NT2/D1 (cell line): ENCODE data around the gene AIDA.
"Not testable (repeated sequence)": the region's sequence is repeated elsewhere in the genome, so short reads cannot be mapped to it uniquely, and the experiment has no call there.

Experiments used
- DNase-seq: peaks from one replicate; pipeline ENCODE4 v3.0.0-alpha.2; 2011; ENCODE audit warnings: low read depth, low spot score
- H3K27me3 ChIP-seq: 2 replicates; pipeline ENCODE4 v1.6.0; 2011; ENCODE audit warnings: mild to moderate bottlenecking; ENCODE audit not compliant: insufficient read length, insufficient read depth
- H3K36me3 ChIP-seq: 2 replicates; pipeline ENCODE4 v1.6.1; 2011; ENCODE audit warnings: mild to moderate bottlenecking, low read length, mixed read lengths; ENCODE audit not compliant: insufficient read depth, insufficient read length
- H3K4me1 ChIP-seq: 2 replicates; pipeline ENCODE4 v1.5.1; 2011; ENCODE audit not compliant: insufficient read depth, insufficient read length
- H3K4me3 ChIP-seq: 2 replicates; pipeline ENCODE4 v1.5.1; 2011; ENCODE audit warnings: low read depth; ENCODE audit not compliant: insufficient read length
- H3K9ac ChIP-seq: 2 replicates; pipeline ENCODE4 v1.6.0; 2011; ENCODE audit warnings: low read depth; ENCODE audit not compliant: insufficient read length
- H3K9me3 ChIP-seq: 2 replicates; pipeline ENCODE4 v1.5.1; 2011; ENCODE audit warnings: mild to moderate bottlenecking, low read length; ENCODE audit not compliant: insufficient read depth
- SUZ12 ChIP-seq: IDR thresholded peaks from 2 replicates; pipeline ENCODE4 v1.6.1; 2011; ENCODE audit not compliant: insufficient read length, insufficient read depth; ENCODE audit errors: extremely low read depth
- YY1 ChIP-seq: IDR thresholded peaks from 2 replicates; pipeline ENCODE4 v1.6.1; 2011; ENCODE audit not compliant: insufficient read length, insufficient read depth
- ZNF274 ChIP-seq: IDR thresholded peaks from 2 replicates; pipeline ENCODE4 v1.6.1; 2011; ENCODE audit warnings: mild to moderate bottlenecking, low read depth, low read length

AIDA gene

GRCh38 chr1:222694927-222695326 lies 17.4 kb downstream of the AIDA start:
- no peak for DNase-seq
- no peaks in the 10 kb centered on the region for H3K9me3 ChIP-seq
- H3K9ac ChIP-seq: no peak overlapping the region
- H3K4me1 ChIP-seq: no peaks in the 10 kb centered on the region
- peaks cover 37% of the 10 kb centered on the region for H3K36me3 ChIP-seq
- TF ChIP-seq SUZ12: no peak
- no peak for TF ChIP-seq YY1
- no peak for TF ChIP-seq ZNF274
- no peaks in the 10 kb centered on the region for H3K27me3 ChIP-seq
- H3K4me3 ChIP-seq: no peak overlapping the region

GRCh38 chr1:222691016-222691415 lies 21.3 kb downstream of the AIDA start:
- Histone ChIP-seq H3K4me1 (no peaks in the 10 kb centered on the region), H3K36me3 (peaks cover 41% of the 10 kb centered on the region), H3K27me3 (no peaks in the 10 kb centered on the region), H3K9me3 (no peaks in the 10 kb centered on the region), H3K4me3 (no peak overlapping the region), H3K9ac (no peak overlapping the region)
- no peak for TF ChIP-seq YY1
- TF ChIP-seq ZNF274: no peak
- no peak for TF ChIP-seq SUZ12
- DNase-seq: no peak

- Histone ChIP-seq H3K4me3 (no peak overlapping the region), H3K4me1 (no peaks in the 10 kb centered on the region), H3K27me3 (no peaks in the 10 kb centered on the region), H3K9me3 (no peaks in the 10 kb centered on the region), H3K9ac (no peak overlapping the region), H3K36me3 (peaks cover 59% of the 10 kb centered on the region)
- no peak for DNase-seq
- TF ChIP-seq YY1 (no peak), SUZ12 (no peak), ZNF274 (no peak)
These were observed 32.2 kb downstream of the AIDA start for GRCh38 chr1:222680080-222680479.

- no peak overlapping the region for H3K9ac ChIP-seq
- TF ChIP-seq YY1 (no peak), ZNF274 (no peak), SUZ12 (no peak)
- no peaks in the 10 kb centered on the region for H3K4me1 ChIP-seq
- peaks cover 58% of the 10 kb centered on the region for H3K36me3 ChIP-seq
- no peak overlapping the region for H3K4me3 ChIP-seq
- no peaks in the 10 kb centered on the region for H3K27me3 ChIP-seq
- DNase-seq: no peak
- no peaks in the 10 kb centered on the region for H3K9me3 ChIP-seq
These were observed 42.2 kb downstream of the AIDA start for GRCh38 chr1:222670110-222670509.

GRCh38 chr1:222669107-222669506 lies 43.2 kb downstream of the AIDA start:
- H3K27me3 ChIP-seq, H3K9me3 ChIP-seq, H3K9ac ChIP-seq, DNase-seq, H3K4me3 ChIP-seq, H3K4me1 ChIP-seq: not testable (repeated sequence)
- peaks cover 65% of the 10 kb centered on the region for H3K36me3 ChIP-seq

- H3K9me3 ChIP-seq, H3K27me3 ChIP-seq, H3K4me1 ChIP-seq, H3K9ac ChIP-seq, H3K4me3 ChIP-seq, DNase-seq: not testable (repeated sequence)
- H3K36me3 ChIP-seq: peaks cover 69% of the 10 kb centered on the region
These were observed 44.1 kb downstream of the AIDA start for GRCh38 chr1:222668184-222668583.

- TF ChIP-seq YY1 (no peak), SUZ12 (no peak), ZNF274 (no peak)
- Histone ChIP-seq H3K9ac (no peak overlapping the region), H3K27me3 (no peaks in the 10 kb centered on the region), H3K4me1 (no peaks in the 10 kb centered on the region), H3K4me3 (no peak overlapping the region), H3K36me3 (peaks cover 75% of the 10 kb centered on the region), H3K9me3 (no peaks in the 10 kb centered on the region)
- DNase-seq: no peak
These were observed 46.3 kb downstream of the AIDA start for GRCh38 chr1:222665964-222666363.

- H3K36me3 ChIP-seq: peaks cover 90% of the 10 kb centered on the region
- H3K27me3 ChIP-seq: no peaks in the 10 kb centered on the region
- no peaks in the 10 kb centered on the region for H3K4me1 ChIP-seq
- TF ChIP-seq ZNF274 (no peak), YY1 (no peak), SUZ12 (no peak)
- H3K4me3 ChIP-seq: no peak overlapping the region
- H3K9me3 ChIP-seq: no peaks in the 10 kb centered on the region
- no peak overlapping the region for H3K9ac ChIP-seq
- DNase-seq: no peak
These were observed 48.8 kb downstream of the AIDA start for GRCh38 chr1:222663431-222663934.
